ENCODE results near the gene CARD11. TPM values are rescaled to one million over a fixed set of nuclear protein-coding genes. Genes with fewer than 3 reads are reported as not detected.

CARD11 gene
- total RNA-seq, 1 donor from 2014 or later, result 6.3 TPM

- no peak overlapping the region for H3K4me3 ChIP-seq (ENCODE audit: low read depth, low read length)
- FAIRE-seq (no peak), DNase-seq (ENCODE audit: low read depth) (no peak)
- H3K27me3 ChIP-seq (ENCODE audit: control insufficient read depth, insufficient read depth, low read length), result peaks cover 1% of the 10 kb centered on the region
- no peaks in the 10 kb centered on the region for H3K36me3 ChIP-seq (ENCODE audit: control insufficient read depth, insufficient read depth, low read length)
- no peak for TF ChIP-seq CTCF (IDR thresholded peaks at IDR 0.05; ENCODE audit: insufficient read depth, low read length, severe bottlenecking)
Measured at GRCh38 chr7:2903682-2904162, 139.9 kb downstream of the CARD11 start.

GRCh38 chr7:2897023-2897422 lies 146.6 kb downstream of the CARD11 start:
- no peak for TF ChIP-seq CTCF (IDR thresholded peaks at IDR 0.05; ENCODE audit: insufficient read depth, low read length, severe bottlenecking)
- Histone ChIP-seq H3K27me3 (ENCODE audit: control insufficient read depth, insufficient read depth, low read length) (peaks cover 2% of the 10 kb centered on the region), H3K4me3 (ENCODE audit: low read depth, low read length) (no peak overlapping the region), H3K36me3 (ENCODE audit: control insufficient read depth, insufficient read depth, low read length) (no peaks in the 10 kb centered on the region)
- no peak for DNase-seq (ENCODE audit: low read depth)
- FAIRE-seq, result no peak

GRCh38 chr7:2896131-2896530 lies 147.5 kb downstream of the CARD11 start:
- FAIRE-seq, result no peak
- DNase-seq (ENCODE audit: low read depth), result no peak
- no peak for TF ChIP-seq CTCF (IDR thresholded peaks at IDR 0.05; ENCODE audit: insufficient read depth, low read length, severe bottlenecking)

GRCh38 chr7:2894118-2894940 lies 149.3 kb downstream of the CARD11 start:
- no peaks in the 10 kb centered on the region for H3K36me3 ChIP-seq (ENCODE audit: control insufficient read depth, insufficient read depth, low read length)
- no peak for TF ChIP-seq CTCF (IDR thresholded peaks at IDR 0.05; ENCODE audit: insufficient read depth, low read length, severe bottlenecking)
- no peak for FAIRE-seq
- DNase-seq (ENCODE audit: low read depth), result no peak
- peaks cover 3% of the 10 kb centered on the region for H3K27me3 ChIP-seq (ENCODE audit: control insufficient read depth, insufficient read depth, low read length)
- no peak overlapping the region for H3K4me3 ChIP-seq (ENCODE audit: low read depth, low read length)

More at GRCh38 chr7:2896131-2896530, 147.5 kb downstream of the CARD11 start:
- H3K4me3 ChIP-seq (ENCODE audit: low read depth, low read length), result no peak overlapping the region
- peaks cover 2% of the 10 kb centered on the region for H3K27me3 ChIP-seq (ENCODE audit: control insufficient read depth, insufficient read depth, low read length)
- no peaks in the 10 kb centered on the region for H3K36me3 ChIP-seq (ENCODE audit: control insufficient read depth, insufficient read depth, low read length)

- Histone ChIP-seq H3K27me3 (ENCODE audit: control insufficient read depth, insufficient read depth, low read length) (peaks cover 3% of the 10 kb centered on the region), H3K4me3 (ENCODE audit: low read depth, low read length) (no peak overlapping the region), H3K36me3 (ENCODE audit: control insufficient read depth, insufficient read depth, low read length) (no peaks in the 10 kb centered on the region)
- TF ChIP-seq CTCF (IDR thresholded peaks at IDR 0.05; ENCODE audit: insufficient read depth, low read length, severe bottlenecking), result no peak
- DNase-seq (ENCODE audit: low read depth) (no peak), FAIRE-seq (no peak)
Measured at GRCh38 chr7:2893411-2893861, 150.2 kb downstream of the CARD11 start.
